ENCODE measurements around the gene APOA5. TPM values are rescaled to one million over a fixed set of nuclear protein-coding genes. Genes with fewer than 3 reads are reported as not detected.

Gene APOA5
- total and polyA plus RNA-seq, 2 experiments from 2014 or later, result not detected

GRCh38 chr11:116837231-116838091, 45.8 kb upstream of the APOA5 start, which contains the start of gene APOA1:
Gene APOA1 (minus strand): TSS chr11:116837622. CDS start chr11:116837387, 235 bp downstream.
- in situ Hi-C loops (cut with MboI), result no loop called here
- H3K27me3 ChIP-seq (replicated peaks; ENCODE audit: insufficient read depth), result no peaks in the 10 kb centered on the region
- WGBS, 2 experiments (ENCODE audit: low coverage in 1 of 2, low lambda C conversion rate in 2 of 2, missing lambda C conversion rate in 2 of 2), result 88 to 91% methylated on average over 15 to 19 of the region's 19 CpGs

GRCh38 chr11:116836632-116836991, 44.9 kb upstream of the APOA5 start:
- 0 out of 2 replicates have a peak, but pooled peaks cover 10% of the 10 kb centered on the region for H3F3A ChIP-seq (ENCODE audit: insufficient read depth)
- peaks cover 5% of the 10 kb centered on the region; the same call in 1 of the 2 replicates for H3K4me1 ChIP-seq (ENCODE audit: insufficient read depth)
- H3K4me3 ChIP-seq, result no peak overlapping the region
- H3K9ac ChIP-seq, result no peak overlapping the region
- H2AFZ ChIP-seq, result no peak overlapping the region
- H3K27me3 ChIP-seq (replicated peaks; ENCODE audit: insufficient read depth), result no peaks in the 10 kb centered on the region
- H4K20me1 ChIP-seq (ENCODE audit: insufficient read depth), result no peaks in the 10 kb centered on the region
- H3K79me2 ChIP-seq (ENCODE audit: insufficient read depth), result no peaks in the 10 kb centered on the region
- no peaks in the 10 kb centered on the region for H3K9me3 ChIP-seq (ENCODE audit: low read depth)
- TF ChIP-seq EZH2 (IDR thresholded peaks at IDR 0.05; ENCODE audit: insufficient read depth, poor library complexity, severe bottlenecking), result no peak
- TF ChIP-seq EZH2phosphoT487 (IDR thresholded peaks at IDR 0.05; ENCODE audit: insufficient read depth, low read depth), result no peak
- in situ Hi-C loops (cut with MboI), result no loop called here
- no peak overlapping the region for H3K4me2 ChIP-seq (ENCODE audit: unreplicated experiment)
- no peak overlapping the region for H3K27ac ChIP-seq
- DNase-seq, result no peak
- 93 to 96% methylated on average over 6 to 7 of the region's 7 CpGs for whole genome bisulfite sequencing, 2 experiments (ENCODE audit: low coverage in 1 of 2, low lambda C conversion rate in 2 of 2, missing lambda C conversion rate in 2 of 2)
- no peaks in the 10 kb centered on the region for H3K9me2 ChIP-seq (ENCODE audit: insufficient read depth)
- no peaks in the 10 kb centered on the region for H3K36me3 ChIP-seq (ENCODE audit: low read depth)

More at GRCh38 chr11:116837231-116838091, 45.8 kb upstream of the APOA5 start, which contains the start of gene APOA1:
- Histone ChIP-seq H3K4me1 (ENCODE audit: insufficient read depth) (peaks cover 5% of the 10 kb centered on the region; the same call in 1 of the 2 replicates), H3K4me3 (no peak within 1 kb of the TSS), H3K9me2 (ENCODE audit: insufficient read depth) (no peaks in the 10 kb centered on the region), H3K79me2 (ENCODE audit: insufficient read depth) (no peaks in the 10 kb centered on the region), H3K9ac (no peak within 1 kb of the TSS), H4K20me1 (ENCODE audit: insufficient read depth) (no peaks in the 10 kb centered on the region), H3K4me2 (ENCODE audit: unreplicated experiment) (no peak within 1 kb of the TSS), H3K27ac (no peak within 1 kb of the TSS), H2AFZ (no peak within 1 kb of the TSS), H3F3A (ENCODE audit: insufficient read depth) (0 out of 2 replicates have a peak, but pooled peaks cover 10% of the 10 kb centered on the region), H3K36me3 (ENCODE audit: low read depth) (no peaks in the 10 kb centered on the region), H3K9me3 (ENCODE audit: low read depth) (no peaks in the 10 kb centered on the region)
- DNase-seq, result no peak
- TF ChIP-seq EZH2 (IDR thresholded peaks at IDR 0.05; ENCODE audit: insufficient read depth, poor library complexity, severe bottlenecking), result no peak
- no peak for TF ChIP-seq EZH2phosphoT487 (IDR thresholded peaks at IDR 0.05; ENCODE audit: insufficient read depth, low read depth)

- H3K4me1 ChIP-seq (ENCODE audit: insufficient read depth), result peaks cover 5% of the 10 kb centered on the region; the same call in 1 of the 2 replicates
- no peaks in the 10 kb centered on the region for H4K20me1 ChIP-seq (ENCODE audit: insufficient read depth)
- no peaks in the 10 kb centered on the region for H3K79me2 ChIP-seq (ENCODE audit: insufficient read depth)
- H3K9ac ChIP-seq, result peak overlapping the region; percentile 68
- peak overlapping the region; percentile 78 for H2AFZ ChIP-seq
- no peak for TF ChIP-seq EZH2phosphoT487 (IDR thresholded peaks at IDR 0.05; ENCODE audit: insufficient read depth, low read depth)
- TF ChIP-seq EZH2 (IDR thresholded peaks at IDR 0.05; ENCODE audit: insufficient read depth, poor library complexity, severe bottlenecking), result no peak
- H3K4me2 ChIP-seq (ENCODE audit: unreplicated experiment), result peak overlapping the region; percentile 59
- no peaks in the 10 kb centered on the region for H3K27me3 ChIP-seq (replicated peaks; ENCODE audit: insufficient read depth)
- H3K36me3 ChIP-seq (ENCODE audit: low read depth), result no peaks in the 10 kb centered on the region
- WGBS, 2 experiments (ENCODE audit: low coverage in 1 of 2, low lambda C conversion rate in 2 of 2, missing lambda C conversion rate in 2 of 2), result 18 to 20% methylated on average over 46 to 52 of the region's 57 CpGs
- 0 out of 2 replicates have a peak, but pooled peaks cover 10% of the 10 kb centered on the region for H3F3A ChIP-seq (ENCODE audit: insufficient read depth)
- peak; percentile 98 for DNase-seq
- no peaks in the 10 kb centered on the region for H3K9me2 ChIP-seq (ENCODE audit: insufficient read depth)
- in situ Hi-C loops (cut with MboI), result no loop called here
- H3K4me3 ChIP-seq, result peak overlapping the region; percentile 46
- H3K27ac ChIP-seq, result peak overlapping the region; percentile 60
- H3K9me3 ChIP-seq (ENCODE audit: low read depth), result no peaks in the 10 kb centered on the region
These were observed 44.3 kb upstream of the APOA5 start for GRCh38 chr11:116835791-116836631.

Data from GM23248 (cell line).